NOMO-1 treated with dmso at 0.1 percent for 144 hours (cell line): Measurements from ENCODE around the gene ERC2.
"Not testable (repeated sequence)": the region's sequence is repeated elsewhere in the genome, so short reads cannot be mapped to it uniquely, and the experiment has no call there.

Source experiments
- DNase-seq: peaks from one replicate; lab custom pipeline; 2025; ENCODE audit not compliant: unreplicated experiment; lab: John Stamatoyannopoulos, UW

Gene ERC2

GRCh38 chr3:56468184-56469106 is at the start of gene ERC2:
TSS of gene ERC2 (minus strand) at chr3:56468467.
- DNase-seq: no peak

- no peak for DNase-seq
Observed at GRCh38 chr3:56502738-56503137, 34.5 kb upstream of the ERC2 start.

DNA sequence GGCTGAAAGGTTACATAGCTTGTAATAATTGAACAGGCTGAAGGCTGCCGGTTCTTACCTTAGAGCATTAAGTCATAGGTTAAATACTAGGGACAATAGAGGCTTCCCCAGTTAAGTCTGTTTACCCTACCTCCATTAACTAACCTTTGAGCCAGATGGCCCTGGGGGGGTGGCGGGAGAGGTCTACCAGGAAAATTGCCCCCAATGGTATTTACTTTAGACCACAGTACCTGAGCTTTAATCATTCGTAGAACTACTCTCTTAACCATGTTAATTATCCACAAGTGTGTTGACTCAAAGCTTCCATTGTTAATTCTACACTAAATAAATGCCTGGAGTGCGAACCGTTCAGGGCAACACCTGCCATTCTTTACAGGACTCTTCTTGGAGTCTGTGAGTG is 28.1 kb upstream of the ERC2 start:
- not testable (repeated sequence) for DNase-seq

DNA sequence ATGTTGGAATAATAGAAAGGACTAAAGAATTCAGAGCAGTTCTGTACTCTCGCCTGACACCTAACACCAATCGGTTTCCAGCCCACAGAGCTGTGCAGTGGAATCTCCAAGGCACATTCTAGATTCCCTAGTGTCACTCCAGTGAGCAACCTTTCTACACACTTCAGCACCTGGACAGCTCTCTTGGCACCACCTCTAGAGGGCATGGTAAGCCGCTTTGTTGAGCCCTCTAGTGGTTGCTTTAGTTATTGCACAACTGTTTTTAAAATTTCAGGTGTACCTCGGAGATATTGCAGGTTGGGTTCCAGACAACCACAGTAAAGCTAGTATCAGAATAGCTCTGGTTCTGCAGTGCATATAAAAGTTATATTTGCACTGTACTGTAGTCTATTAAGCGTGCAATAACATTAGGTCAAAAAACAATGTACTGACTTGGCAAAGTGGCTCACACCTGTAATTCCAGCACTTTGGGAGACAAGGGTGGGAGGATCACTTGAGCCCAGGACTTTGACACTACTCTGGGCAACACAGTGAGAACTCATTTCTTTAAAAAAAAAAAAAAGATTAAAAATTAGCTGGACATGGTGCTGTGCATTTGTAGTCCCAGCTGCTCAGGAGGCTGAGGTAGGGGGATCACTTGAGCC is 26.5 kb upstream of the ERC2 start:
- peak; percentile 79 for DNase-seq

DNA sequence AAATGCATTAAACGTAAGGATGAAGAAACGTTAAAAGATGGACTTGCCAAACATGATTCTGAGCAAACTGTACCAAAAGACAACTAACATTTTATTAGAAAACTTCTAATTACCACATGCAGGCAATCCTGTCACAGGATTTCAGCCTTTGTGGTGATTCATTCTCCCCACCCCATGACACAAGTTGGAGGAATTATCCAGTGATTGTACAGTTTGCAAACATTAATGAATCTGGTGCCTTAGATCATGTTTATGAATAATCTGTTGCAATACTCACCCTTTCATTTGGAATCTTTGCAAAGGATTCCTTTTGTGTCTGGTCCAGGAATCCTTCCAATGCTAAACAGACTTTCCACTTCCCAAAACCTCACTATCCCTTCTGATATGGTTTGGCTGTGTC is 23.3 kb upstream of the ERC2 start:
- DNase-seq: no peak

DNA sequence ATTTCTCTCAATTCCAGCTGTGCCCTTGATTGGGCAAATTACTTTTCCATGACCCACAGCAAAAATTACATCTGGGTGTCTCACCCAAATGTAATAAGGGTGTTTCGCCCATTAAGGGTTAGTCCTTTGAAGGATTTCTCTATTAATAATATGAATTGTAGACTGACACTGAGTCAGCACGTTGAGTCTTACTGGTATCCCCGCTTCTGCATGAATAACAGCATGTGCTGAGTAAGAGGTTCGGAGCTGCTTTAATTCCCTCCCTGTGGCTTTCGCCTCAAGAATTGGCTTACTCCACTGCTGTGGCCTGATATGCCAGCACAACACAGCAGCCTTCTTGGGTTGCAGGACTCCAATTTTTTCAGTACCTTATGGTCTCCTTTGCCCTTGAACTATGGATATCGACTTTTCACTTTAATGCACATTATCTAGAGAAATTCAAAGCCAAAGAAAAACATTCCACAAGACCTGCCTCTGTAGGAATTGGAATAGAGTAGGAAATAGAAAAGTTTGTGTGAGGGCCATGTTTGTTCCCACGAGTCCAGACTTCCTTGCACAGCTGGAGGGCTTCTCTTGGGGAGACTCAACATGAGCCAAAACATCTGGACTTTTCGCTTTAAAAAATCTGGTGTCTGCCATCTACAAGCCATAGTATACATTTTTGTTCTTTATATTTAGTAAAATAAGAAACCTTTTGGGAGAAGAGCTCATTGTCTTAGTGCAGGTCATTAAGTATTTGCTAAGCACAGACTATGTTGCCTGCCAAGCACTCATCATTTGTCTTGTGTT is 20.7 kb upstream of the ERC2 start:
- DNase-seq: no peak

DNA sequence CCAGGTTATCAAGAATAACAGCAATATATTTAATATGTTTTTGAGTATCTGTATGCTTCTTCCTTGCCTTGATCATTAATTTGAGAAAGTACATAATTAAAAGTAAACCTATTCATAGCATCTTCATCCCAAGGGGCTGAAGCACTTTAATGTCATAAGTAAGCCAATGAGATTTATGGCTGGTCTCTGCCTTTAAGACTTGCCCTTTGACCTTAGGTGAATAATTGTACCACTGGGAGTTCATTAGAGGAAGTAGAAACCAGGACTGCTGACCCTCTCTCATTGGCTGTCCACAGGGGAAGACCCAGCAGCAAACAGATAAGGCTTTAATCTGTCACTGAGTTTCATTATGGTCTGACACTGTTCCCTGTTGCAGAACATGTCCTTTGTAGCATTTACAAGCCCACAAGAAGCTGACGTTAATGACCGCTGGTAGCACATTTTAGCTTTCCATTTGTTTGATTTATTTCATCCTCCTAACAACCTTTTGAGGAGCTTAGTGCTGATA is 16.3 kb upstream of the ERC2 start:
- no peak for DNase-seq

- DNase-seq: no peak
Observed at GRCh38 chr3:56484122-56484521, 15.9 kb upstream of the ERC2 start.

DNA sequence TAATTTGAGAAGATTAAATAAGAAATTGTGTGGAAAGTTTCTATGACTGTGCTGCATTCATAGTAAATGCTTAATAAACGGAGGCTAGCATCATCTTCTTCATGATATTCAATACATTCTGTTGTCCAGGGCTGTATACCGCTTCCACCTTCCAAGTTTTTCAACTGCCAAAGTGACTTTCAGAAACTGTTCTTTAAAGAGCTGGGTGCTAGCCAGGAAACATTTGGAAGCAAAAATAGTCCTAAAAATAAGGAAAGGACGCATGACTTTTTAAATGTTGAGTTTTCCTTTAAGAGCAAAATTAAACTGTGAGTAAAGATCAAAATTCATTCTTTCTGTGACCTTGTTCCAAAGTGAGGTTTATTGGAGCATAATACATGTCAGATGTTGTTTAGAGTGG is 9.4 kb upstream of the ERC2 start:
- DNase-seq: no peak

GRCh38 chr3:56476771-56477170 is 8.5 kb upstream of the ERC2 start:
- no peak for DNase-seq

GRCh38 chr3:56471771-56472170 is 3.5 kb upstream of the ERC2 start:
- no peak for DNase-seq

DNA sequence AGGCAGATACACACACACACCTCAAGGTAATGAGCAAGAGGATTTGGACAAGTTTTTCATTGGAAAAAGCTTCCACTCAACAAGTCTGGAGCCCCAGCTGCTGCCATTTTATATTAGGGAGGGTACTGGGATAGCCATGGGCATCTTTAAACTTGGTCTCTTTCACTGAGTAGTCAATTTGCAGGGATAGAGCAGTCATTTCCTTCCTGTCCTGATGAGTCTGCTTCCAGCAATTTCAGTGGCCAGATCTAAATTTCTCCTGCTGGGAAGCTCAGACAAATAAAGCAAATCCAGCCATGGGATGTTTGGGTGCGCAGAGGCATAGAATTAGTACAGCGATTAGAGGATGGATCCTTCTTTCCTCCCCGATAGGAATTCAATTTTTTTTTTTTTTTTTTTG is 874 bp upstream of the ERC2 start:
- no peak for DNase-seq

- DNase-seq: no peak
Observed at GRCh38 chr3:56467801-56468183, 475 bp downstream of the ERC2 start.

- DNase-seq: no peak
Observed at GRCh38 chr3:56467108-56467507, 1.2 kb downstream of the ERC2 start.

DNA sequence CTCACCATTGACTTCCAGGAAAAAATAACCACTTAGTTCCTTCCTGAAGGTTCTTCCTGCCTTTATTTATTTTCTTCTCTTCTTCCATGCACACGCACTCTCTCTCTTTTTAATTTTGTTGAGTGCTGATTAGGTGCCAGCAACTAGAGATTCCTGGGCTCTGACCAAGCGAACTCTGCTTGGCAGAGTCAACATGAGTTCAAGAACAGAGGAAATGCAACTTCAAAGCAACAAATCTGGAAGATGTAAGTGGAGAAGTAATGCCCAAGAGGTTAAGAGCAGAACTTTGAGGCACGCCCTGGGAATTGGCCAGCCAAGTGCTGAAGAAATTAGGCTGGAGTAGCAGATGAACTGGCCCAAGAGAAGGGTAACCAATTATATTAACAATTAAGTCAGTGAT is 8.5 kb downstream of the ERC2 start:
- DNase-seq: no peak

- no peak for DNase-seq
Observed at GRCh38 chr3:56459104-56459496, 9.2 kb downstream of the ERC2 start.

DNA sequence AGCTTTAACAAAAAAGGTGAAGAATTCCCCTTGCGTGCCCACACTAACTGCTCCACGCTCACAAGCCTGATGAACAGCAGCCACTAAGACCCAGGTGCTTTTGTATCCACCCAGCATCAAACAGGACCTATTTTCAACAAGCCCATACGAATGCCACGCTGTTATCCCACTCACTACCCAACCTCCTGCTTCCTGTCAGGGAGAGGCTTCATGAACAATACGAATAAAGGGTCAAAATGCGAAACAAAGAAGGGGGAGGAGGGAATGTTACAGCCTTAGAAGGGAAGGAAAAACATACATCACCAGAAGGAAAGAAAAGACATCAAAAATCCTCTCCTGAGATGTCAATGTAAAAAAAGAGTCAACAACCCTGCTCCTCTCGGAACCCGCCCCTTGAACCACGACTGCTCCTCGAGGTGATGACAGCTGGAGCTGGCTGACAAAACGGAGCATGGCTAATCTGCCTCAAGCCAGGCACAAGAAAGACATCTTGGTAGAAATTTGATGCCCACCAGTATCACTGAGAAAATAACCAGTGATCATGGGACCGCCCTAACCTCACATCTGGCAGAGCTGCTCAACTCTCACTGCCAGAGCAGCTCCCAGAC is 9.7 kb downstream of the ERC2 start:
- DNase-seq: no peak

DNA sequence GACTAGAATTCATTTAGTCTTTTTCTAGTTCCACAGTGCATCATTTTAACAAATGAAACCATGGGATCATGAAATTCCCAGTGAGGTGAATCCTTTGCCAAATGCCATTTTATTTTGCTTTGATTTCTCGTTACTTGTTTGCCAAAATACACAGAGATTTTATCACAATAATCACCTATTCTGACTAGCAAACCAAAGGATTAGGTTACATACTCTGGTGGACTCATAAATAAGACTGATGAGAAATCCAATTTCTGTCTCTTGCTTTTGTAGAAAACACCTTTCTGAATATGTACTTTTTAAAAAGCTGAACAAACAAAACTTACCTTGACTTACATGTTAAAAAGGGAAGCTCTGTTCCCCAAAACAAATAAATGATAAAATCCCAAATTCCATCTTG is 12.2 kb downstream of the ERC2 start:
- no peak for DNase-seq

DNA sequence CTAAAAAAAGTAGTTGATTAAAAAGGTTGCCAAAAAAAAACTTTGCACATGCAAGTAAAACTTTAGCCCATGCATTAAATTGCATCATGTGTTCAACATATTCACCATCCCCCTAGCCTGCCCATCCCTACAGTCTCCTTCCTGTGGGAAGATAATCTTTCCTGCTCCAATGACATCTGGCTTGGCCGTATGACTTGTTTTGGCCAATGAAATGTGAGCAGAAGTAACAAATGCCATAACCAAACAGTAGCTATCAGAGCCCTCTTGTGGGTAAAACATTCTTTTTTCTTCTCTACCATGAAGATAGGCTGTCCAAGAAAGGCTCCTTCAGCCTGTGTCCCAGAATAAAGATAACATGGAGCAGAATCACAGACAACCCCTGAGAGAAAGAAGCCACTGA is 15.3 kb downstream of the ERC2 start:
- DNase-seq: no peak

DNA sequence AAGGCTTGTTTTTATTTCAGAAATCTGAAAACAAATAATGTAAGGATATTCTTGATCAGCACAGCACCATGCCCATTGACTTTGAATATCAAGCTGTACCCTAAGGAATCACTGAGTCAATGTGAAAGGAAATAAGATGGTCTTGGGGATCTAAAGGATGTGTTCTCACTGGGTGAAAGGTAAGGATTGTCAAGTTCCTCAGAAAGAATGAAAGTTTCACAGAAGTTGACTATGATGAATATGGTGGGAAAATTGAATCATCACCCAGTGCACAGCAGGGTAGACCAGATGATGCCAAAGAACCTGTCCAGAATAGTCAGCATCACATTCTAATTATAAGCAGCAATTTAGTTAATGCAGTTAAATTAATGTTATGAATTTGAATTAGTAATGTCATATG is 16.2 kb downstream of the ERC2 start:
- no peak for DNase-seq

DNA sequence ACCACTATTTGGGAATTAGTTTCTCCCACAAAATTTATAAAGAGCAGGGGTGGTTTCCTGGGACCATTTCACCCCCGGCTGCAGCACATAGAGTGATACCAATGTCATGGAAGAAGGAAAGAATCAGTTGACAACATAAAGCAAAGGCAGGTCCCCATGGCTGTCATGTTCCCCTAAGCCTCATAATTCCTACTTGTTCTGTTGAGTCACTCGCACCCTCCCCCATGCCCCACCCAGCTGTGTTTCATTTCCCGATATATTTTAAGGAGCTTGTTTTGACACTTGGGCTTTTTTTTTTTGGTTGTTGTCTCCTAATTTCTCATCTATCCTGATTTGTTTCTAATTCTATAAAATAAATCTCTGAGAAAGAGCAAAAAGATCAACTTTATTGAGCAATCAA is 24.9 kb downstream of the ERC2 start:
- DNase-seq: no peak
